T1000 (cell line): ENCODE results near the gene PVRIG.
"Not testable (repeated sequence)": the region's sequence is repeated elsewhere in the genome, so short reads cannot be mapped to it uniquely, and the experiment has no call there.

Experiments
- DNase-seq: peaks from one replicate; lab custom pipeline; 2025; ENCODE audit warnings: mixed read lengths; lab: John Stamatoyannopoulos, UW

The PVRIG gene

GRCh38 chr7:100195222-100195621 is 24.5 kb upstream of the PVRIG start:
- DNase-seq, result no peak

GRCh38 chr7:100195901-100196322 is 23.8 kb upstream of the PVRIG start:
- not testable (repeated sequence) for DNase-seq

- DNase-seq, result no peak
These were observed 21.5 kb upstream of the PVRIG start for GRCh38 chr7:100198266-100198665.

GRCh38 chr7:100200693-100201092 is 19.1 kb upstream of the PVRIG start:
- DNase-seq, result no peak

GRCh38 chr7:100204454-100204853 is 15.3 kb upstream of the PVRIG start:
- DNase-seq, result no peak

GRCh38 chr7:100208911-100209408 is 10.8 kb upstream of the PVRIG start:
- DNase-seq, result no peak

- DNase-seq, result no peak
These were observed 10.3 kb upstream of the PVRIG start for GRCh38 chr7:100209493-100209892.

- no peak for DNase-seq
These were observed 8.9 kb upstream of the PVRIG start for GRCh38 chr7:100210805-100211204.

- DNase-seq, result no peak
These were observed 8.4 kb upstream of the PVRIG start for GRCh38 chr7:100211342-100211780.

GRCh38 chr7:100212631-100213286 is 7.0 kb upstream of the PVRIG start:
- no peak for DNase-seq

- no peak for DNase-seq
These were observed 6.1 kb upstream of the PVRIG start for GRCh38 chr7:100213672-100214071.

- not testable (repeated sequence) for DNase-seq
These were observed 5.4 kb upstream of the PVRIG start for GRCh38 chr7:100214356-100214755.

GRCh38 chr7:100215895-100216294 is 3.9 kb upstream of the PVRIG start:
- DNase-seq, result no peak

GRCh38 chr7:100217934-100218333 is 1.8 kb upstream of the PVRIG start:
- peak; percentile 61 for DNase-seq

- no peak for DNase-seq
These were observed 445 bp upstream of the PVRIG start for GRCh38 chr7:100219271-100219737.

- no peak for DNase-seq
These were observed 959 bp downstream of the PVRIG start for GRCh38 chr7:100220586-100221230.

GRCh38 chr7:100221231-100221718 is 1.5 kb downstream of the PVRIG start:
- DNase-seq, result no peak

- DNase-seq, result no peak
These were observed 2.2 kb downstream of the PVRIG start for GRCh38 chr7:100221767-100222444.

GRCh38 chr7:100222445-100223132 is 2.8 kb downstream of the PVRIG start:
- DNase-seq, result no peak

GRCh38 chr7:100223376-100223927 is 3.7 kb downstream of the PVRIG start:
- DNase-seq, result not testable (repeated sequence)

- DNase-seq, result not testable (repeated sequence)
These were observed 5.1 kb downstream of the PVRIG start for GRCh38 chr7:100224891-100225290.
